IPS-20b (cell line): ENCODE measurements around the gene PHOX2B.
A peak's percentile ranks its signal among the peaks of the same experiment; 100 is the strongest.

Experiments used
- H3K27ac ChIP-seq: one replicate; pipeline ENCODE4 v1.5.1; 2013; ENCODE audit warnings: low read length
- H3K27me3 ChIP-seq: 2 replicates; pipeline ENCODE4 v1.6.1; 2013; ENCODE audit warnings: mild to moderate bottlenecking, low read length, inconsistent platforms; ENCODE audit not compliant: insufficient read depth
- H3K36me3 ChIP-seq: 2 replicates; pipeline ENCODE4 v1.6.1; 2013; ENCODE audit warnings: low read depth, mild to moderate bottlenecking, inconsistent platforms, low read length, moderate library complexity; ENCODE audit not compliant: insufficient read depth
- H3K4me1 ChIP-seq: 2 replicates; pipeline ENCODE4 v1.6.1; 2013; ENCODE audit warnings: mild to moderate bottlenecking, control low read depth, inconsistent platforms, low read length, moderate library complexity; ENCODE audit not compliant: insufficient read depth
- H3K4me3 ChIP-seq: 2 replicates; pipeline ENCODE4 v1.5.1; 2013; ENCODE audit warnings: mild to moderate bottlenecking, low read length, inconsistent platforms
- H3K9ac ChIP-seq: 2 replicates; pipeline ENCODE4 v1.6.1; 2013; ENCODE audit warnings: low read depth, mild to moderate bottlenecking, inconsistent platforms, low read length, moderate library complexity
- H3K9me3 ChIP-seq: 2 replicates; pipeline ENCODE4 v1.6.1; 2013; ENCODE audit warnings: mild to moderate bottlenecking, low read depth, low read length, inconsistent platforms; ENCODE audit not compliant: insufficient read depth

The PHOX2B gene

GRCh38 chr4:41748571-41749475 is at the start of gene PHOX2B:
PHOX2B (minus strand) TSS chr4:41748725; CDS start chr4:41748610, 115 bp downstream.
- Histone ChIP-seq H3K4me3 (no peak within 1 kb of the TSS), H3K9ac (no peak within 1 kb of the TSS), H3K9me3 (peaks cover 14% of the 10 kb centered on the region), H3K4me1 (peaks cover 16% of the 10 kb centered on the region; the same call in 1 of the 2 replicates), H3K36me3 (no peaks in the 10 kb centered on the region), H3K27me3 (peaks cover 100% of the 10 kb centered on the region), H3K27ac (no peak within 1 kb of the TSS)

- Histone ChIP-seq H3K9me3 (no peaks in the 10 kb centered on the region), H3K27ac (no peak overlapping the region), H3K27me3 (no peaks in the 10 kb centered on the region; the same call in 1 of the 2 replicates), H3K36me3 (no peaks in the 10 kb centered on the region), H3K4me3 (no peak overlapping the region; the same call in 1 of the 2 replicates), H3K9ac (no peak overlapping the region), H3K4me1 (peaks cover 9% of the 10 kb centered on the region; the same call in 1 of the 2 replicates)
Observed at GRCh38 chr4:41797260-41797659, 48.7 kb upstream of the PHOX2B start.

- no peak overlapping the region for H3K9ac ChIP-seq
- H3K27ac ChIP-seq = no peak overlapping the region
- no peaks in the 10 kb centered on the region; the same call in 1 of the 2 replicates for H3K27me3 ChIP-seq
- no peaks in the 10 kb centered on the region for H3K9me3 ChIP-seq
- H3K4me1 ChIP-seq = peaks cover 9% of the 10 kb centered on the region; the same call in 1 of the 2 replicates
- H3K36me3 ChIP-seq = no peaks in the 10 kb centered on the region
- peak overlapping the region; percentile 45; the same call in 1 of the 2 replicates for H3K4me3 ChIP-seq
Observed at GRCh38 chr4:41796545-41797210, 48.2 kb upstream of the PHOX2B start.

- Histone ChIP-seq H3K4me3 (peak overlapping the region; percentile 45; the same call in 1 of the 2 replicates), H3K27me3 (no peaks in the 10 kb centered on the region; the same call in 1 of the 2 replicates), H3K9me3 (no peaks in the 10 kb centered on the region), H3K36me3 (no peaks in the 10 kb centered on the region), H3K27ac (no peak overlapping the region), H3K9ac (no peak overlapping the region), H3K4me1 (peaks cover 9% of the 10 kb centered on the region; the same call in 1 of the 2 replicates)
Observed at GRCh38 chr4:41795796-41796385, 47.4 kb upstream of the PHOX2B start.

- H3K4me3 ChIP-seq = no peak overlapping the region
- no peak overlapping the region for H3K9ac ChIP-seq
Observed at GRCh38 chr4:41792166-41792565, 43.6 kb upstream of the PHOX2B start.

GRCh38 chr4:41791557-41791956 is 43.0 kb upstream of the PHOX2B start:
- H3K9ac ChIP-seq = no peak overlapping the region
- no peaks in the 10 kb centered on the region; the same call in 1 of the 2 replicates for H3K27me3 ChIP-seq

More at GRCh38 chr4:41792166-41792565, 43.6 kb upstream of the PHOX2B start:
- peaks cover 7% of the 10 kb centered on the region; the same call in 1 of the 2 replicates for H3K4me1 ChIP-seq
- H3K27ac ChIP-seq = no peak overlapping the region
- H3K36me3 ChIP-seq = no peaks in the 10 kb centered on the region
- H3K27me3 ChIP-seq = no peaks in the 10 kb centered on the region; the same call in 1 of the 2 replicates
- H3K9me3 ChIP-seq = no peaks in the 10 kb centered on the region

GRCh38 chr4:41787931-41788330 is 39.4 kb upstream of the PHOX2B start:
- H3K4me3 ChIP-seq = no peak overlapping the region
- H3K9ac ChIP-seq = no peak overlapping the region
- no peaks in the 10 kb centered on the region for H3K4me1 ChIP-seq
- H3K27me3 ChIP-seq = no peaks in the 10 kb centered on the region
- H3K36me3 ChIP-seq = no peaks in the 10 kb centered on the region
- no peak overlapping the region for H3K27ac ChIP-seq
- H3K9me3 ChIP-seq = no peaks in the 10 kb centered on the region

More at GRCh38 chr4:41791557-41791956, 43.0 kb upstream of the PHOX2B start:
- Histone ChIP-seq H3K27ac (no peak overlapping the region), H3K9me3 (no peaks in the 10 kb centered on the region), H3K4me3 (no peak overlapping the region), H3K4me1 (peaks cover 6% of the 10 kb centered on the region; the same call in 1 of the 2 replicates), H3K36me3 (no peaks in the 10 kb centered on the region)

GRCh38 chr4:41785665-41786064 is 37.1 kb upstream of the PHOX2B start:
- Histone ChIP-seq H3K9me3 (no peaks in the 10 kb centered on the region), H3K9ac (no peak overlapping the region), H3K27me3 (no peaks in the 10 kb centered on the region), H3K36me3 (no peaks in the 10 kb centered on the region), H3K27ac (no peak overlapping the region), H3K4me1 (no peaks in the 10 kb centered on the region), H3K4me3 (no peak overlapping the region)

GRCh38 chr4:41784191-41784979 is 35.9 kb upstream of the PHOX2B start:
- no peaks in the 10 kb centered on the region for H3K36me3 ChIP-seq
- H3K4me1 ChIP-seq = no peaks in the 10 kb centered on the region
- H3K27ac ChIP-seq = no peak overlapping the region
- no peaks in the 10 kb centered on the region for H3K27me3 ChIP-seq
- no peaks in the 10 kb centered on the region for H3K9me3 ChIP-seq
- no peak overlapping the region for H3K4me3 ChIP-seq
- H3K9ac ChIP-seq = no peak overlapping the region

- no peak overlapping the region for H3K4me3 ChIP-seq
- peaks cover 11% of the 10 kb centered on the region; the same call in 1 of the 2 replicates for H3K27me3 ChIP-seq
- H3K36me3 ChIP-seq = no peaks in the 10 kb centered on the region
- H3K9ac ChIP-seq = no peak overlapping the region
- no peak overlapping the region for H3K27ac ChIP-seq
- H3K4me1 ChIP-seq = no peaks in the 10 kb centered on the region
- H3K9me3 ChIP-seq = no peaks in the 10 kb centered on the region
Observed at GRCh38 chr4:41776466-41776865, 27.9 kb upstream of the PHOX2B start.

- Histone ChIP-seq H3K9ac (no peak overlapping the region), H3K27ac (no peak overlapping the region), H3K4me3 (no peak overlapping the region), H3K27me3 (peaks cover 37% of the 10 kb centered on the region), H3K36me3 (no peaks in the 10 kb centered on the region), H3K4me1 (no peaks in the 10 kb centered on the region), H3K9me3 (no peaks in the 10 kb centered on the region)
Observed at GRCh38 chr4:41763729-41764128, 15.2 kb upstream of the PHOX2B start.
